HG02571 (cell line): ENCODE data around the gene SCN11A.
A peak's percentile ranks its signal among the peaks of the same experiment; 100 is the strongest.

Experiments
- ATAC-seq: cut with Tn5 transposase; IDR thresholded peaks from one replicate; pipeline ENCODE4 v1.9.1; 2021; ENCODE audit warnings: mild to moderate bottlenecking, moderate library complexity; ENCODE audit not compliant: unreplicated experiment

SCN11A gene

DNA sequence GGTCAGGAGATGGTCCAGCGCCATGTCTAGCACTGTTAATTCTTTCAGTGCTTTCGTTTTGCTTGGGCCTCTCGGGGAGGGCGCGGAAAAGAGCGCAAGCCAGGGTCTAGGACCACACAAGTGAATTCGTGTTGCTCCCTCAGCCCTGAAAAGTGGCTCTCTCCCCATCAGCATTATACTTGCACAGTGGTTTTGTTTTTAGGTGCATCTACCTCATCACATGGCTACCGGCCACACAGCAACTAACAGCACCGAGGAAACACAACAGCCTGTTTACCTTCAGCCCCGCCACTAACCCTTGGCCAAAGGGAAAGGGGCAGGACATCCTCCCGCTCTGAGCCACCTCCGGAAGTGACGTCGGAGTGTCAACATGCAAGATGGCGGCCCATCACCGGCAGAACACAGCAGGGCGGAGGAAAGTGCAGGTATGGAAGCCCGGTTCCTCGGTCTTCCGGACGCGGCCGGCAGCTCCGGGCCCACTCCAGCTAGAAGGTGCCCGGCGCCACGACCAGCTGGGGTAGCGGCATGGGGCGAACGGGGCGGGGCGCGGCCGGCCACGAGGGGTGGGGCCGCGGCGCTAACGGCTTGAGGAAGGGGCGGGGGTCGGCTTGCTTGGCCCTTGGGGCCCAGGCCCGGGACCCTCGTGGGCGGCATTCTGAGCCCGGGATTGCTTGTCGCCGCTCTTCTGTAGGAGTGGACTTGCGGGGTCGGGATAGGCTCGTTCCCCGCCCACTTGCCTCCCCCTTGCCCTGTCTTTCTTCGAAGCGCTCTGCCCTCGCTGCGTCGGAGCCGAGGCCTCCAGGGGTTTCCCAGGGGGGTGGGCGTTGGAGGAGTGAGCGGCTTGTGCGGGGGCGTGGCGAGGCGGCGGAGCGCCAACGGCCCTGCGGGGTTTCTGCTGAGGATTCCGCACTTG, at the start of gene SCN11A, which contains the start of gene WDR48:
Gene SCN11A, minus strand, starts transcription at position 296 of the 913 bp plus-strand sequence. CDS start 101,582 bp downstream, outside the sequence.
Gene WDR48, plus strand, starts transcription at position 368 of the 913 bp plus-strand sequence. Its CDS starts 10 bp downstream, at position 378.
- peak; percentile 99 for ATAC-seq

DNA sequence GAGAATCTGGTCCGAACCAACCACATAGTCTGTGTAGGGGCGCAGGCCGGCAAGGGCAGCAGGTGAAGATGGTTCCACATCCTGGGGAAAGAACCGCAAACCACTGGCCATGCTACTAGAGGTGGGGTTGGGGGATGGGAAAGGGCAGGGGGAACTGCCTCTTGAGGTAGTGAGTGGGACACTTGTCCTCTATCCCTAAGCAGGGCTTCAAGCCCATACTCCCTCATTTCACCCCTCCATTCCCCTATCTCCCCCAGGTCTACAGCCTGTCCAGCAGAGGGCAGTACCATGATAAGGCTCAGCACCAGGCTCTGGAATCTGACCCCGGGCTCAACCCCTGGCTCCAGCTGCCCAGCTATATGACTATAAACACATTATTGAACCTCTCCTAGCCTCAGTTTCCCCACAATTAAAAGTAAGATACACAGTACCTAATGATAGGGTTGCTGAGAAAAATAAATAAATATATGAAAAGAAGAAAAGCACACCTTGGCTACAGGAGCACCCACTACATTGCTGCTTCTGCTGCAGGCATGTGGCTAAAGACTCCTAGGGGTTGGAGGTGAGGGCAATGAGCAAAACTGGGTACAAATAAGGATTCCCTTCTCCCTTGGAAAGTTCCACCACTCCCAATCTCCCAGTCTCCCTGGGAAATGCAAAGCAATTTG, 49.4 kb upstream of the SCN11A start:
- ATAC-seq = peak; percentile 61

DNA sequence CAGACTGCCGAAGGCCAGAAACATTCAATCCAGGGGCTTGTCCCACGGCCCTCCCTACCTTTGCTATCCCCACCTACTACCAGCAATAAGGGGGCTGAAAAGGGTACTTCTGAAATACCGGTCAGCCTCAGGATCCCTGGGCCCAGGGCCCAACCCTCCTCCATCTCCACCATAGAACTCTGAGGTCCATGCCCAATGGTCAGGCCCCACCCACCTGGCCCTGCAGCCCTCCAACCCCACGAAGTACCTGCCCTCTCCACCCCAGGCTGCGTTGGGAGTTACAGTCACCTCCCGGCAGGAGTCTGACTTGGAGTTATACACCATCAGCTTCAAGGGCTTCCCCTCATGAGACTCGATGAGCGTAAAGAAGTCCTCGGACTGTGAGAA, 48.7 kb upstream of the SCN11A start:
- no peak for ATAC-seq

DNA sequence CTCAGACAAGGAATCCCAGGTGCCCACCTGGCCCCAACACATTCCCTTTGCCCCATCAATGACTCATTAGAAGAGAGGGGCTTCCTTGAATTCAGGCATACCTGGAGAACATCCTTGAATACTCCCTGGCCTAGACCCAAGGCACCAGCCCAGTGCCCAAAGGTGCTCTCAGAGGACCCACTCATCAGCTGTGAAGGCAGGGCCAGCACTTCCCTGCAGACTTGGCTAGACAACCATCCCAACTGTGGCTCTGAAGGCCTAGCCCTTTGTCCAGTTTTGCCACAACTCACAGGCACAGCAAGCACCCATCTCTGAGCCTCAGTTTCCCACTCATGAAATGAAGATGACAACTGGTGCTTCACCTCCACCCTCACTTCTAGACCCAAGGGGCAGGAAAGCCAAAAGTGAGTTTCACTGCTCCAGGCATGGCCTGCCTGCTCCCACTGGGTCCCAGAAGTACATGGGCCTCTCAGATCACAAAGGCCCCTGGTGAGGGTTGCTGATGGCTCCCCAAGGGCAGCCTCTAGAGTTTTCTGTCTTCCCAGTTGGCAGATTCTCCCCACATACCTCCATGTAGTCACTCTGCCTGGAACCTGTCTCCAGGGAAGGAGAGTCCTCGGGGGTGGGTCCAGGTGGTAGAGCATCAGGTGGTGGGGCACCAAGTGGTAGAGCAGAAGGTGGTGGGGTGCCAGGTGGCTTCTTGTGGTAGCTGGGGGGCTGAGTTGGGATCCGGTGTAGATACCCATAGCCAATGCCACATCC, 48.2 kb upstream of the SCN11A start:
- no peak for ATAC-seq

DNA sequence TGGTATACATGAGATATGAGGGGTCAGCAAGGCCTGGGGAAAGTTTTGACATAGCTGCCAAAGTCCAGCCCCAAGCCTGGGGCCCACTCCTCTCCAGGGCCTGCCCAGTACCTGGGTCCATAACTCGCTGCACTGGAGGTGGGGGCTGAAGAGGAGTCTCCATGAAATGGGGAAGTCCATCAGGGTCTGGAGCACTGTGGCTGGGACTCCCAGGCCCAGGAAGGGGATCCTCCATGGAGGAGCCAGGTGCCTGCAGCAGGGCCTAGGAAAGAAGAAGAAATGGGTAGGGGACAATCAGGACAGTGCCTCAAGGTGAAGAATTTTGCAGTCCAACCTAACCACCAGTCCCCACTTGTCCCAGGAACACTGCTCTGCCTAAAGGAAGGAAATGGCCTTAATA, 47.5 kb upstream of the SCN11A start:
- ATAC-seq = no peak

DNA sequence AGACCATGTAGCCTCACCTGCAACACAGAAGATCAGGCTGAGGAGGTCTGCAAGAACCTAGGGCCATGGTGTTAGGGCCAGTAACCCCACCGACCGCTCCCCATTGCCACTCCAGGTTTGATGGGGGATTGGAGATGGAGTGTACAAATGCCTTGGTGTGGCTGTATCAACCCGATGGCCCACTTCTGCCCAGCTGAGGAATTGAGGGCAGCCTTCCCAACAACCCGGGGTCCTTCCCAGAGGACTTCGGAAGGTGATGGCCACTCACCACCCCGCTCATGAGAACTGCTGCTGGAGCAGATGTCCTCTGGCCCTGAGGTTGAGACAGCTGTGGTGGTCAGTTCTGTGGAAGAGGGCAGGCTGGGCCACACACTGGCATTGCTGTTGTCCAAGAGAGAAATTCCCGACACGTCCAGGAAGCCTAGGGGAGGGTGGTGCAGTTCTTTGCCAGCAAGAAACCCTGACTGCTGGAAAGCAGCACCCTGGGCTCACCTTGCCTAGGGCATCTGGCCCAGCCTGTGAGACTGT, 46.8 kb upstream of the SCN11A start:
- ATAC-seq = no peak

DNA sequence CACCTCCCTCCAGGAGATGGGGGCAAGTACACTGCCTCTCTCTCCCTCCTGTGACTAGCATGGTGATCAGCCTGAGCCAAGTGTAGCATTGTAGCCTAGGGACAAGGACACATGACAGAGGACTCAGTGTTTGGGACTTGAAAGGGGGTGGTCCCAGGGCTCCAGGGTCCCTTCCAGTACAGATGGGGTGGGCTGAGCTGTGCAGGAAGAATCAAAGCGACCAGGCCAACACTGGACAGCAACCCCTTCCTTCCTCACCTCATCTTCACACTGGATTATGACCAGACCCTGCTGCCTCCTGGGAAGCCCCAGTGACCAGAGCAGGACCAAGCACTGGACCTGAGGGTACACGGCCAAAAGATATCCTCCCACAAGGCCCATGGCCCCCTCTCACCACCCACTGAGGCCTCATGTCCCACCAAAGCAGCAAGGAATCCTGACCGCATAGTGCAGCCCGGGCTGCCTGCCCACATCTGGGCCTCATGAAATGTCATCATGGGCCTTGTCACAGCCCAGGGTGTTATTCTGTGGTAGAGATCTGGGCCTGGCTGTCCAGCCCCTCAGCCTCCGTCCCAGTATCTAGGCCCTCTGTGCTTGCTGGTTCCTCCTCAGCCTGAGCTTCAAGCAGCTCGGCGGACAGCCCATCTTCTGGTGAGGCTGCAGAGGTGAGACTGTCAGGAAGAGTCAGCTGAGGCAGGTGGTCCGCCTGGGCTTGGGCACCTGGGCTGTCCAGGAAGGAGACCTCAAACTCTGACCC, 46.1 kb upstream of the SCN11A start:
- no peak for ATAC-seq

DNA sequence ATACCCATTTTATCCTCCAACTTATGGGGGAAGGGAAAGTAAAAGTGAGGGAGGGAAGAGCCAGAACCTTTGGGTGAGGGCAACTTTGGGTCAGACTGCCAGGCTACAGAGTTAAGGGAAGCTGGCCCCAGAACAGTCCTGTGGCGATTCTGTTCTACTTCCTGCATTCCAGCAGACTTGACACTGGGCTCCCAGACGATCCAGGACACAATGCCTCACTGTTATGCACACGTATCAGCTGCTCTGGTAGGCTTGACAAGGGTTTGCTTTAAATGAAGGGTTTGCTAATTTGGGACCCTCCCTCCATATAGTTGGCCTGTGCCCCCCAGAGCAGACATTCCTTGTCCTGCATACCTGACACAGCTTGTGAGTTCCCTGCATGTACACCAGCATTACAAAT, 45.0 kb upstream of the SCN11A start:
- ATAC-seq = no peak

DNA sequence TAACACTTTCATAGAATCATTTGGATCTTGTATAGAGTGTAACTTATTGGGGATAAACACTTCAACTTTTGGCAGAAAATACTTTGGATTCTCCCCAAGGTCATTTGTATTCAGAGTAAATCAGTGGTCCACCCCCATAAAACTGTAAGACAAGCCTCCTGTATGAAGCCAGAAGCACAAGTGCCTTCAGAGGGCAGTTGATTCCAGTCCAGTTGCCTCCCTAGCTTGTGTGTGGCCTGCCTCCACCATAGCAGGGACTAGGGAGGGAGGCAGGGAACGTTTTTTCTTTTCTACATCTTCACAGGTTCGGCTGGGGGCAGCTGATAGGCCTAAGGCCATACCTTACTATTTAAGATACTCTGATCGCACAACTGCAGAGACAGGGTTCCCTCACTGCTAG, 44.0 kb upstream of the SCN11A start:
- no peak for ATAC-seq

DNA sequence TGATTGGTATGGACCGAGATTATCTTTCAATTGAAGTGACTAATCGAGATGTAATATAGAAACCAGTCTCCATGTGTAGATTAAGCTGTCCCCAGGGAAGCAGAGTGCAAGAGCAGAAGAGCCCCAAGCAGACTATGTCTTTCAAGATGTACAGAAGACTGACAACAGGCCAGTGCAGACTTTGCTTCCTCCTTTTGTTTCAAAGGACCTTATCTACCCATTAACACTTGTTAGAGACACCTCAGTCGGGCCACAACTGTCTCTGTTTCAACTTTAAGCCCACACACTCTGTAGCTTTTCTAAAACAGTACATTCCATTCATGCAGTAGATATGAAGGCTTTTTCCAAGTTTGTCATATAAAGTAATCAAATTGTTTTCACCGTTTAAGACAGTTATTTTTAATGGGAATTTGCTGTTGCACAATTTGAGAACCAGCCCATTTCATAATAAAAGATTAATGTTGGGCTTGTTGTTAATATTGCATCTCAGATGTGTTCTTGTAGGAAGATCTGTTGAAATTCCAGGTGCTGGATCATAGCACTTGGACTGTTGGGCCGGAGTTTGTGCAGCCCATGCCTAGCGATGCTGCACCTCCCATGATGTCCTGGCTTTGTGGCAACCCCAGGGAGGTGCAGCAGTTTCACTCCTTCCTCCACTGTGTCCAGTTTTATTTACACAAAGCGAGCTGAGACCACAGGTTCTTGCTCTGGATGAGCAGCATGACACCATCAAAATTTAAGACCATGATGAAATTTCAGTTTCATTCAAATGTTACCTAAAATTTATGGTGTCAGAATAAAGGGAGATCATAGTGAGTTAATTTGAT, 43.3 kb upstream of the SCN11A start:
- no peak for ATAC-seq

DNA sequence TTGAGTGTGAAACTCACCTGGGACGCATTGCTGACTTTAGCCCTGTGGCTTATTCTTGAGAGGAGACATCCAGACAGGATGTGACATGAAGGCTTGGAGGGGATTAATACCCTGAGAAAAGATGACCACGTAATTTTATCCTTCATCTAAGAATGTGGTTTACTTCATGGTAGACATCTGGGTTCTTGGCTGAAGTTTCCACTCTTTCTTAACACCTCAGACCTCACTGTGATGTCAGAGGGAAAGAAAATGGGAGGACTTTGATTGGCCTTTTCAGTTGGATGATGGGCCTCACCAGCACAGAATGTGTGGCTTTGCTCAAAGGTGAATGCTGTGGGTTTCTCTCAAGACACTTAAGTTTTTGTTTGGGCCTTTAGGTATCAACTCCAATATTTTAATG, 39.2 kb upstream of the SCN11A start:
- ATAC-seq = no peak

DNA sequence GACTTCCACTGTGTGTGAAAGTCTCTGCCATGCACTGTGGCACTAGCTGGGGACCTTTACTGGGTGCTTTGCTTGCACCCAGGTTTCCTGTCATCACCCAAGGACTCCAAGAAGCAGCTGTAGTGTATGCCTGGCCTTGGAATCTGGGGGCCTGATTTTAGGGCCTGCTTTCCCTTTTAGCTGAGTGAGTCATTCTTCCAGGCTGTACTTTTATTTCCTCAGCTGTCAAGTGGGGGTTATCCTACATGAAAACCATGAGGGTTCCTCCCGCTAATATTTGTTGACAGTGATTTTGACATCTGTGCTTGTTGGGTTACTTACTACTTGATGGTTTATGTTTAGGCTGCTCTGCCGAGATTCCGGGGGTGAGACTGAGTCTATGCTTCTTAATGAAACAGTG, 37.1 kb upstream of the SCN11A start:
- no peak for ATAC-seq

DNA sequence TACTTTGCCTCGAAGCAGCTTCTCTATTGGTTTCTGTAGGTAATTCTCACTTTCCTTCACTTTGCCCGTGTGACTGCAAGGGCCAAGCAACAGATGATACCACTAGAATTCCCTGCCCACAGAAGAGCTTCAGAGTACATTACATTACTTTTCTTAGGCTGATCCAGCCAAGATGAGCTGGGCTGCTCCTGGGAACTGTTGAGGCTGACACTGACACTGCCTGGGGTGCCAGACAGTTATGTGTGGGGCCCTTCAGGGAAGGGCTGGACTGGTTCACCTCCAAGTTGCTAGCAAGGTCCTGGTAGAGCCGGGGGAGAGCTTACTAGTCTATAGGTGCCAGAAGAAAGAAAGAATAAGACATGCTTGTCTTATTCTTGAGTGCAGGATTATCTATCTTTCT, 36.7 kb upstream of the SCN11A start:
- ATAC-seq = no peak

DNA sequence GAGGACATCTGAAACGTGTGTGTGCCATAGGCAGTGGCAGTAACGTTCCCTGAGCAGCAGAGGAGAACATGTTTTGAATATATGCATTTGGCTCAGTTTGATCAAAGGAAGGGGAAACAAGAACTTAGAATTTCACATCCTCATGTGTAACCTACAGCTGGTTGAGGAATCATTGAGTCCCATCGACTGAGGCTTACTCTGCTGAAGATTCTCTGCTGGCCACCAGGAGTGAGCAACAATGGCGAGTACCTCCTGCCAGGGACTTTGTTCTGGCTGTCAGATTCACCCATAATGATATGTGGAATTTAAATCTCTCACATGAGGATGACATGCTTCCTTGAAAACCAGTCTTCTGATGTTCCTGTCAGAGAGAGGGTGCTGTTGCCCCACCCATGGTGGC, 34.4 kb upstream of the SCN11A start:
- no peak for ATAC-seq

DNA sequence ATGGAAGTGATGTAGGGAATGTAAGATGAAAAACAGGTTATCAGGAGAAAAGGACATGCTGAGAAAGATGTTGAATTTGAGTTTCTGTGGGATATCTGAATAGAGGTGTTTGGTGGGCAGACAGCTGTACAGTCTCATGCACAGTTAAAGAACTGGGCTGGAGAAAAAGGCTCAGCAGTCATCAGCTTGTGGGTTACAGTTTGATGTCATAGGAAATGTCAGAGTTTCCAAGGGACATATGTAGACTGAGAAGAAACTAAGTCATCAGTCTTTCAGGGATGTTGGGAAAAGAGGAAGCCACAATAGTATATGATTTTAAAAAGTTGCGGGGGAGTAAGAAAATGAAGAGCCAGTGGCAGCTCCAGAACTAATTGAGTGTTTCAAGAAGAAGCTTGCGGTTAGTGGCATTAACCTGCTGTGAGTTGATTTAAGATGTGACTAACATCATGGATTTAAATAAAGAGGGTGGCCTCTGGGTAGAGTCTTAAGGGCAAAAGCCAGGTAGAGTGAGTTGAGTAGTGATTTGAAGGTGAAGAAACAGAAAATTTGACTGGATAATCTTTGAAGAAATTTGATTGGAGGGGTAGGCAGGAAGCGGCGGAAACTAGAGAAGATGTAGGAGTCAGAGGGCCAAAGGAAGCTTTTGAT, 31.0 kb upstream of the SCN11A start:
- no peak for ATAC-seq

DNA sequence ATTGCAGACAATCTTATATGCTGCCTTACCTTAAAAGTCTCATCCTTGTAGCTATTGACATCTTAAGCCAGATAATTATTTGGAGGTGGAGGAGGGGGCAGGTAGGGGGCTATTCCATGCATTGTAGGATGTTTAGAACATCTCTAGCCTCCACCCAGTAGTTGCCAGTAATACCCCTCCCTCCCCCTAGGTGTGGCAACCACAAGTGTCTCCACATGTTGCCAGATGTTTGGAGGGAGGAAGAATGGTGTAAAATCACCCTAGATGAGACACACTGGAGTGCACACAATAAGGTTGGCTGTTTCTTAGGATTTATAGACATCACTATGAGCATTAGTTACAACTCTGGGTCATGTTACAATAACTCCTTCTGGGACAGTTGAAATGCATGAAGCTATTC, 28.3 kb upstream of the SCN11A start:
- ATAC-seq = no peak

DNA sequence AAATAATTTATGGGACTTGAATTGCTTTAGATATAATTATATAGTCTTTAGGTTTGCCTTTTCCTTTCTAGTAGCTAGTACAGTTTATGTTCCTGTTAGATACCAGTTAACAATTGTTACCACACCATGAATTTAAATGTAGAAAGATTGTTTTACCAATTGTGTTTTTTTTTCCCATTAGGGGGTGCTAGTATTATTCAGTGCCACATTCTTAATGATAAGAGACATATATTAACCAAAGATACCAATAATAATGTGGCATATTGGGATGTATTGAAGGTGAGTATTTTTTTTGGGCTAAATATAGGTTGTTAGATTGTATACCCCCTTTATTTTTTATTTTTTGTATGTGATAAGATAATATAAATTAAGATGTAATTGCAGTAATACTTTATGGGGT, 27.8 kb upstream of the SCN11A start:
- no peak for ATAC-seq

DNA sequence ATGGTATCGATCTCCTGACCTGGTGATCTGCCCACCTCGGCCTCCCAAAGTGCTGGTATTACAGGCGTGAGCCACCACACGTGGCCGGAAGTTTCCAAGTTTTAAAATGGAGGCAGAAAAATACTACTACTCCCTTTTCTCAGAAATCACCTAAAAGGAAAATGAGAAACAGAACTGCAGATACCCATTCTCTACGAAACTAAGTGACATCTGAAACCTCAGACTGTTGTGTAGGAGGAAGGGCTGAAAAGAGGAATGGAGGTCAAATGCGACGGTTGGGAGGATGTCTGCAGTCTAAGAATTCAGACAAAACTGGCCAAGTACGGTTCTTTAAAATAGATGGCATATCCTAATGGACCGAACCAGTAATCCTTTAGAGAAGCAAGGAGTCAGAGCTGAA, 24.2 kb upstream of the SCN11A start:
- no peak for ATAC-seq

DNA sequence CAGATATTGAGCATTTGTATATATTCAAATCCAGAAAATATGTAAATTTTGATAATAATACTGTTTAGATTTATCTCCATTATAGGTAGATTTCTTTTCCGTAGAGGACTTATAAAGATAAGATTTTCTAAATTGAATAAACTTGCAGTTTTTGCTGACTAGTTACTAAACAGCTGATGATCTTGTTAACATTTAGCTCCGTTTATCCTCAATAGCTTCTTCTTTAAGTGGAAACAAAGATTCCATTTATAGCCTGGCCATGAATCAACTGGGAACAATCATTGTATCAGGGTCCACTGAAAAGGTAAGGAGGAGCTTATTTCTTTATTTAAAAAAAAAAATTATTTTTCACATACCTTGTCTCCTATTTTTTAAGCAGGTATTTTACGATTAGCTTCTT, 16.8 kb upstream of the SCN11A start:
- ATAC-seq = no peak
